B cell (primary cell): Measurements from ENCODE around the gene LRFN5. TPM values are rescaled to one million over a fixed set of nuclear protein-coding genes. Genes with fewer than 3 reads are reported as not detected.

Experiments used
- ATAC-seq: fragments of 200-7000 bp; cut with Tn5 transposase; one replicate; pipeline ENCODE4 v1.10.0; 2021; ENCODE audit warnings: low read depth, mild to moderate bottlenecking, moderate number of reproducible peaks, moderate library complexity
- CTCF ChIA-PET: fragments of 350-600 bp; sonication (Branson Sonifier 250); formaldehyde crosslinking; loops from one replicate; lab custom pipeline; 2021; ENCODE audit warnings: antibody characterized with exemption, inconsistent platforms; lab: Charles Lee
- POLR2A ChIA-PET: fragments of 350-600 bp; sonication (Branson Sonifier 250); formaldehyde crosslinking; loops from one replicate; lab custom pipeline; 2021; ENCODE audit warnings: antibody characterized with exemption; lab: Charles Lee
- DNase-seq: peaks from one replicate; pipeline ENCODE4 v3.0.0; 2013
- H2AFZ ChIP-seq: 2 replicates; pipeline ENCODE4 v1.6.1; 2012; ENCODE audit warnings: mild to moderate bottlenecking, low read depth, low read length; ENCODE audit not compliant: insufficient read depth, poor library complexity, severe bottlenecking
- H3K27ac ChIP-seq, 2 donors: 1 replicate in 1 of 2; 2 replicates in 1 of 2; pipeline ENCODE4 v1.5.1; 2012 to 2013; ENCODE audit warnings: low read length in 2 of 2, mild to moderate bottlenecking in 2 of 2, moderate library complexity in 1 of 2
- H3K27me3 ChIP-seq, 4 experiments: fragments of 200-600 bp in 1 of 4; sonication (generic) in 1 of 4; replicated peaks in 1 of 4; 1 replicate in 2 of 4; 2 replicates in 2 of 4; pipeline versions ENCODE4 v1.6.1 to v1.7.0; 2013 to 2016; ENCODE audit warnings: low read length in 3 of 4, mild to moderate bottlenecking in 2 of 4, mixed read lengths in 1 of 4, moderate library complexity in 1 of 4; ENCODE audit not compliant: insufficient read depth in 4 of 4, control insufficient read depth in 3 of 4; ENCODE audit errors: control extremely low read depth in 1 of 4
- H3K36me3 ChIP-seq, 2 experiments: replicated peaks in 1 of 2; 1 replicate in 1 of 2; 2 replicates in 1 of 2; pipeline versions ENCODE4 v1.6.1 to v1.7.1; 2013; ENCODE audit warnings: low read length in 1 of 2; ENCODE audit not compliant: insufficient read depth in 2 of 2, control insufficient read depth in 1 of 2; ENCODE audit errors: control extremely low read depth in 1 of 2, extremely low read depth in 1 of 2
- H3K4me1 ChIP-seq, 2 donors: fragments of 200-600 bp in 1 of 2; sonication (generic) in 1 of 2; 1 replicate in 1 of 2; 2 replicates in 1 of 2; pipeline versions ENCODE4 v1.5.1 to v1.6.1; 2013 to 2017; ENCODE audit warnings: low read length in 2 of 2; ENCODE audit not compliant: control insufficient read depth in 2 of 2, insufficient read depth in 2 of 2
- H3K4me2 ChIP-seq: replicated peaks from 2 replicates; pipeline ENCODE3; 2012; ENCODE audit warnings: mild to moderate bottlenecking, low read depth, low read length; ENCODE audit not compliant: poor library complexity, severe bottlenecking
- H3K4me3 ChIP-seq, 5 experiments: fragments of 200-600 bp in 1 of 5; sonication (generic) in 1 of 5; 1 replicate in 3 of 5; 2 replicates in 2 of 5; pipeline versions ENCODE4 v1.5.1 to v1.7.0; 2011 to 2016; ENCODE audit warnings: low read length in 4 of 5, mild to moderate bottlenecking in 4 of 5, low read depth in 2 of 5, control low read depth in 1 of 5, moderate library complexity in 1 of 5; ENCODE audit not compliant: insufficient read depth in 1 of 5; ENCODE audit errors: control extremely low read depth in 1 of 5, extremely low read depth in 1 of 5
- H3K79me2 ChIP-seq: fragments of 200-600 bp; sonication (generic); one replicate; pipeline ENCODE4 v1.6.0; 2016; ENCODE audit warnings: low read length; ENCODE audit not compliant: control insufficient read depth, insufficient read depth
- H3K9ac ChIP-seq: fragments of 200-600 bp; sonication (generic); 2 replicates; pipeline ENCODE4 v1.6.1; 2017; ENCODE audit warnings: mild to moderate bottlenecking, low read length, moderate library complexity
- H3K9me3 ChIP-seq, 3 donors: one replicate each; pipeline versions ENCODE4 v1.6.1 to v1.7.1; 2013; ENCODE audit warnings: low read length in 2 of 3; ENCODE audit not compliant: control insufficient read depth in 2 of 3, insufficient read depth in 1 of 3; ENCODE audit errors: control extremely low read depth in 1 of 3
- H4K20me1 ChIP-seq: 2 replicates; pipeline ENCODE4 v1.6.0; 2012; ENCODE audit warnings: mild to moderate bottlenecking, low read length; ENCODE audit not compliant: insufficient read depth, control insufficient read depth, poor library complexity, severe bottlenecking
- H3K27ac Mint-ChIP-seq: one replicate; pipeline ENCODE4 v1.8.0; 2021; ENCODE audit warnings: mixed read lengths
- H3K27me3 Mint-ChIP-seq: one replicate; pipeline ENCODE4 v1.8.0; 2021; ENCODE audit warnings: mixed read lengths
- H3K4me1 Mint-ChIP-seq: one replicate; pipeline ENCODE4 v1.8.0; 2021; ENCODE audit warnings: mixed read lengths
- H3K4me3 Mint-ChIP-seq: one replicate; pipeline ENCODE4 v1.8.0; 2021; ENCODE audit warnings: mixed read lengths
- H3K9me3 Mint-ChIP-seq: one replicate; pipeline ENCODE4 v1.8.0; 2022; ENCODE audit warnings: mixed read lengths; ENCODE audit not compliant: insufficient read depth
- CTCF ChIP-seq: fragments of 200-600 bp; IDR thresholded peaks from one replicate; pipeline ENCODE4 v1.8.0; 2022; ENCODE audit warnings: antibody characterized with exemption, mild to moderate bottlenecking
- EZH2 ChIP-seq: IDR thresholded peaks from 2 replicates; pipeline ENCODE4 v1.6.1; 2012; ENCODE audit warnings: borderline replicate concordance, low read depth, mild to moderate bottlenecking, moderate library complexity, low read length; ENCODE audit not compliant: insufficient read depth, poor library complexity, severe bottlenecking
- WGBS: methylation state at CpG from one replicate; pipeline ENCODE4 v1.1.5; 2013; ENCODE audit warnings: missing lambda C conversion rate; ENCODE audit not compliant: insufficient coverage; 5-methylcytosine and 5-hydroxymethylcytosine counted together
- intact Hi-C: fragments of 100-400 bp; cut with micrococcal nuclease; formaldehyde crosslinking; loops from one replicate; pipeline ENCODE4 v1.10.0; 2022
- polyA plus RNA-seq: library from polyadenylated mRNA; depleted of rRNA; stranded (reverse); fragments of >200 nt; gene quantifications from 2 replicates; pipeline ENCODE4 v1.2.3, GENCODE V29; 2012
- total RNA-seq, 2 donors: library from RNA; stranded (reverse); fragments of 120-200 nt in 1 of 2; gene quantifications; 1 replicate in 1 of 2; 2 replicates in 1 of 2; pipeline versions ENCODE4 v1.2.3 to v1.2.4, GENCODE V29; 2013 to 2022

LRFN5 gene
- total and polyA plus RNA-seq, 2 donors (not counting 1 experiment from before 2014, with no cell fraction given), result 0.30 TPM; not detected in 1

- no peak overlapping the region for H3K27ac ChIP-seq
- peaks cover 7% of the 10 kb centered on the region for H3K4me1 Mint-ChIP-seq
- no peaks in the 10 kb centered on the region for H3K79me2 ChIP-seq
- DNase-seq (peak; percentile 14), ATAC-seq (peak; percentile 58)
- POLR2A ChIA-PET, result no interaction called here
- H3K9ac ChIP-seq, result no peak overlapping the region
- H3K4me1 ChIP-seq, result no peaks in the 10 kb centered on the region
- H3K4me2 ChIP-seq, result peak overlapping the region; percentile 20
- no peaks in the 10 kb centered on the region for H4K20me1 ChIP-seq
- no peaks in the 10 kb centered on the region for H3K36me3 ChIP-seq
- H3K9me3 ChIP-seq, result peaks cover 0 to 5% (median 0%) of the 10 kb centered on the region in 3 donors
- H3K27me3 ChIP-seq, result no peaks in the 10 kb centered on the region
- H3K9me3 Mint-ChIP-seq, result no peaks in the 10 kb centered on the region
- intact Hi-C loops, result no loop called here
- CTCF ChIA-PET, result interaction anchor here (0.6 kb wide), 1 partner anchor 1502 kb away, joined by 3 read pairs; no protein-coding TSS in a partner anchor
- no peak overlapping the region for H3K4me3 ChIP-seq
- H3K27me3 Mint-ChIP-seq, result no peaks in the 10 kb centered on the region
- no peak overlapping the region for H3K4me3 Mint-ChIP-seq
- H2AFZ ChIP-seq, result peak overlapping the region; percentile 2
- TF ChIP-seq CTCF (no peak), EZH2 (no peak)
- no peak overlapping the region for H3K27ac Mint-ChIP-seq
- WGBS, result 0% methylated on average over 1 of the region's 5 CpGs
Measured at GRCh38 chr14:41718477-41719166, 111.9 kb downstream of the LRFN5 start.

GRCh38 chr14:41739203-41739602 lies 132.5 kb downstream of the LRFN5 start:
- DNase-seq (no peak), ATAC-seq (no peak)
- Mint-ChIP-seq H3K9me3 (peaks cover 2% of the 10 kb centered on the region), H3K4me1 (peaks cover 2% of the 10 kb centered on the region), H3K4me3 (no peak overlapping the region), H3K27ac (no peak overlapping the region), H3K27me3 (no peaks in the 10 kb centered on the region)
- WGBS, result 100% methylated on average over 1 of the region's 1 CpG
- H3K4me2 ChIP-seq, result no peak overlapping the region
- no peak overlapping the region for H3K9ac ChIP-seq
- POLR2A ChIA-PET, result no interaction called here
- H3K4me3 ChIP-seq, result no peak overlapping the region
- no peak for TF ChIP-seq CTCF
- TF ChIP-seq EZH2, result no peak
- H3K4me1 ChIP-seq, result no peaks in the 10 kb centered on the region
- no peaks in the 10 kb centered on the region for H3K36me3 ChIP-seq
- intact Hi-C loops, result no loop called here
- no peak overlapping the region for H3K27ac ChIP-seq
- no peaks in the 10 kb centered on the region for H4K20me1 ChIP-seq
- H3K27me3 ChIP-seq, result no peaks in the 10 kb centered on the region
- no peak overlapping the region for H2AFZ ChIP-seq
- CTCF ChIA-PET, result no interaction called here
- H3K79me2 ChIP-seq, result no peaks in the 10 kb centered on the region
- H3K9me3 ChIP-seq, result peaks cover 0 to 1% (median 0%) of the 10 kb centered on the region in 3 donors
